HepG2 (cell line): ENCODE results near the gene PRSS2. TPM values are rescaled to one million over a fixed set of nuclear protein-coding genes. Genes with fewer than 3 reads are reported as not detected.

Experiments used
- ATAC-seq: fragments of 200-7000 bp; cut with Tn5 transposase; 3 replicates; pipeline ENCODE4 v1.9.1; 2020; ENCODE audit warnings: mild to moderate bottlenecking, moderate library complexity
- BruUV-seq: library from RNA; stranded (reverse); fragments of 400-500 nt; replicated peaks from 2 replicates; lab custom pipeline; 2021; lab: Mats Ljungman, UMichigan
- CTCF ChIA-PET: fragments of 300-600 bp; formaldehyde crosslinking; extraction: SDS; loops from one replicate; lab custom pipeline; 2021; ENCODE audit warnings: low total read pairs, inconsistent platforms, low intra/inter-chr PET ratio; lab: Yijun Ruan, JAX
- POLR2A ChIA-PET: fragments of 350-600 bp; sonication (Branson Sonifier 250); formaldehyde crosslinking; loops from one replicate; lab custom pipeline; 2020; ENCODE audit warnings: antibody characterized with exemption, inconsistent platforms; lab: Yijun Ruan, JAX
- DNase-seq: peaks from one replicate; pipeline ENCODE4 v3.0.0-alpha.2; 2015; ENCODE audit warnings: low spot score
- FAIRE-seq: peaks from 3 replicates; lab custom pipeline; 2011; peaks lifted over from hg19 to GRCh38; lab: Jason Lieb, UNC
- H2AFZ ChIP-seq: one replicate; pipeline ENCODE4 v1.6.1; 2011; ENCODE audit warnings: low read length, inconsistent platforms
- H3K27ac ChIP-seq: fragments of 300-600 bp; 3 replicates; pipeline ENCODE4 v1.8.0; 2011; ENCODE audit warnings: mixed run types, mild to moderate bottlenecking, mixed read lengths, low read length, inconsistent platforms; ENCODE audit not compliant: insufficient read depth; ENCODE audit errors: extremely low read length
- H3K27me3 ChIP-seq, 2 experiments: fragments of 200-600 bp in 1 of 2; 2 replicates in 1 of 2; 3 replicates in 1 of 2; pipeline versions ENCODE4 v1.6.0 to v1.8.0; 2011; ENCODE audit warnings: low read length in 2 of 2, mild to moderate bottlenecking in 2 of 2, moderate library complexity in 2 of 2, inconsistent platforms in 1 of 2; ENCODE audit not compliant: insufficient read depth in 2 of 2, control insufficient read depth in 1 of 2
- H3K36me3 ChIP-seq, 2 experiments: fragments of 200-600 bp in 1 of 2; replicated peaks in 1 of 2; 2 replicates in 1 of 2; 3 replicates in 1 of 2; pipeline versions ENCODE4 v1.5.1 to v1.8.0; 2011; ENCODE audit warnings: low read length in 2 of 2, inconsistent platforms in 1 of 2; ENCODE audit not compliant: insufficient read depth in 2 of 2, control insufficient read depth in 1 of 2
- H3K4me1 ChIP-seq: 2 replicates; pipeline ENCODE4 v1.5.1; 2012; ENCODE audit warnings: low read length, inconsistent platforms; ENCODE audit not compliant: insufficient read depth
- H3K4me2 ChIP-seq: 2 replicates; pipeline ENCODE4 v1.6.0; 2011; ENCODE audit warnings: low read depth, low read length, inconsistent platforms
- H3K4me3 ChIP-seq, 3 experiments: fragments of 200-600 bp in 1 of 3; sonication (generic), shearing (Covaris generic) in 1 of 3; replicated peaks in 1 of 3; 2 replicates each; pipeline ENCODE4 v1.5.1; 2011 to 2016; ENCODE audit warnings: low read length in 3 of 3, inconsistent platforms in 2 of 3, low read depth in 2 of 3, mild to moderate bottlenecking in 2 of 3, control low read depth in 1 of 3, mixed read lengths in 1 of 3; ENCODE audit not compliant: insufficient read depth in 1 of 3
- H3K79me2 ChIP-seq: one replicate; pipeline ENCODE4 v1.6.1; 2011; ENCODE audit warnings: low read length, inconsistent platforms; ENCODE audit not compliant: insufficient read depth
- H3K9ac ChIP-seq: 2 replicates; pipeline ENCODE4 v1.6.0; 2011; ENCODE audit warnings: mild to moderate bottlenecking, low read depth, low read length, inconsistent platforms; ENCODE audit not compliant: insufficient read depth
- H3K9me3 ChIP-seq: 2 replicates; pipeline ENCODE4 v1.5.1; 2012; ENCODE audit warnings: mild to moderate bottlenecking, low read length
- H4K20me1 ChIP-seq: 2 replicates; pipeline ENCODE4 v1.6.0; 2011; ENCODE audit warnings: inconsistent platforms, mild to moderate bottlenecking, low read length, moderate library complexity; ENCODE audit not compliant: insufficient read depth
- JUNB ChIP-seq: sonication (generic); formaldehyde crosslinking; IDR thresholded peaks from 2 replicates; pipeline ENCODE4 v1.8.0; 2022; ENCODE audit warnings: missing genetic modification reagents, mild to moderate bottlenecking, borderline replicate concordance
- KAT2B ChIP-seq: fragments of 150-350 bp; IDR thresholded peaks from 2 replicates; pipeline ENCODE4 v1.6.1; 2014; ENCODE audit warnings: low read depth, low read length, borderline replicate concordance
- KLF12 ChIP-seq: sonication (generic); formaldehyde crosslinking; IDR thresholded peaks from 2 replicates; pipeline ENCODE4 v1.4.0; 2020; ENCODE audit warnings: missing genetic modification reagents, borderline replicate concordance
- KLF16 ChIP-seq, 2 experiments: sonication (generic) in 1 of 2; formaldehyde crosslinking in 1 of 2; IDR thresholded peaks; 2 replicates each; pipeline versions ENCODE4 v1.6.1 to v1.8.0; 2016 to 2023; ENCODE audit warnings: missing genetic modification reagents in 2 of 2, missing compliant biosample characterization in 1 of 2
- MAFK ChIP-seq, 2 experiments: IDR thresholded peaks in 1 of 2; conservative IDR thresholded peaks in 1 of 2; 2 replicates each; pipeline ENCODE4 v1.6.1; 2011; ENCODE audit warnings: improper control_type of control experiment in 2 of 2, low read length in 2 of 2
- SAFB2 ChIP-seq: sonication (generic); formaldehyde crosslinking; IDR thresholded peaks from 2 replicates; pipeline ENCODE4 v1.5.1; 2020; ENCODE audit warnings: missing genetic modification reagents, low read depth, mild to moderate bottlenecking, borderline replicate concordance
- SSRP1 ChIP-seq: IDR thresholded peaks from 2 replicates; pipeline ENCODE4 v1.6.1; 2016; ENCODE audit warnings: control low read depth
- TAF1 ChIP-seq: sonication (generic); formaldehyde crosslinking; IDR thresholded peaks from 2 replicates; pipeline ENCODE4 v1.4.0; 2020; ENCODE audit warnings: missing genetic modification reagents
- TCF7L2 ChIP-seq: IDR thresholded peaks from 2 replicates; pipeline ENCODE4 v1.6.1; 2011; ENCODE audit warnings: mild to moderate bottlenecking, low read depth, low read length, moderate library complexity
- ZFP91 ChIP-seq: sonication (generic); formaldehyde crosslinking; IDR thresholded peaks from 2 replicates; pipeline ENCODE4 v1.9.0; 2022; ENCODE audit warnings: missing genetic modification reagents, mild to moderate bottlenecking, borderline replicate concordance
- ZNF12 ChIP-seq: sonication (generic); formaldehyde crosslinking; IDR thresholded peaks from 2 replicates; pipeline ENCODE4 v1.5.0; 2020; ENCODE audit warnings: missing genetic modification reagents
- ZNF24 ChIP-seq: fragments of 450-650 bp; IDR thresholded peaks from 2 replicates; pipeline ENCODE4 v1.6.1; 2017; ENCODE audit warnings: antibody characterized with exemption, mild to moderate bottlenecking
- ZNF772 ChIP-seq: sonication (generic); formaldehyde crosslinking; IDR thresholded peaks from 2 replicates; pipeline ENCODE4 v1.5.0; 2020; ENCODE audit warnings: mild to moderate bottlenecking, missing genetic modification reagents
- ZNF878 ChIP-seq: sonication (generic); formaldehyde crosslinking; IDR thresholded peaks from 2 replicates; pipeline ENCODE4 v1.8.1; 2023; ENCODE audit warnings: mild to moderate bottlenecking, missing genetic modification reagents, moderate library complexity
- ZSCAN20 ChIP-seq: sonication (generic); formaldehyde crosslinking; IDR thresholded peaks from 2 replicates; pipeline ENCODE4 v1.4.0; 2020; ENCODE audit warnings: missing genetic modification reagents, mild to moderate bottlenecking, borderline replicate concordance
- ZZZ3 ChIP-seq: sonication (generic); formaldehyde crosslinking; IDR thresholded peaks from 2 replicates; pipeline ENCODE4 v1.4.0; 2020; ENCODE audit warnings: missing genetic modification reagents, mild to moderate bottlenecking, borderline replicate concordance
- WGBS: methylation state at CpG from one replicate; pipeline ENCODE4 v1.1.6; 2017; ENCODE audit warnings: low lambda C conversion rate; 5-methylcytosine and 5-hydroxymethylcytosine counted together
- in situ Hi-C: cut with HindIII; loops from 2 replicates; pipeline ENCODE4 v1.10.0; 2017; ENCODE audit warnings: low pct_unique_long_range_greater_than_20kb; ENCODE audit not compliant: extremely low pct_ligation_motif_present
- intact Hi-C: fragments of 100-400 bp; cut with micrococcal nuclease; formaldehyde crosslinking; loops from one replicate; pipeline ENCODE4 v1.10.0; 2022; ENCODE audit not compliant: unreplicated experiment
- polyA plus RNA-seq, 8 experiments: library from polyadenylated mRNA; depleted of rRNA in 3 of 8; stranded (reverse) in 7 of 8; unstranded in 1 of 8; fragments of >200 nt; fragmentation: Illumina TruSeq in 4 of 8; extraction: Trizol in 4 of 8; gene quantifications; 2 replicates each; pipeline versions ENCODE4 v1.2.1 to v1.2.3, GENCODE V29; 2011 to 2016; ENCODE audit warnings: low read depth in 4 of 8, missing spikeins in 1 of 8, mixed read lengths in 1 of 8; ENCODE audit not compliant: insufficient read depth in 1 of 8
- total RNA-seq, 5 experiments: library from RNA; depleted of rRNA; stranded (reverse); fragments of >200 nt; fragmentation: Illumina TruSeq; extraction: Trizol; gene quantifications; 2 replicates each; pipeline ENCODE4 v1.2.3, GENCODE V29; 2016; ENCODE audit warnings: low read depth in 1 of 5
- TF ChIP-seq, protein P1 (sequence below): sonication (generic); formaldehyde crosslinking; IDR thresholded peaks from 2 replicates; pipeline ENCODE4 v1.5.1; 2020; ENCODE audit warnings: missing genetic modification reagents, mild to moderate bottlenecking, borderline replicate concordance

Gene PRSS2
- total and polyA plus RNA-seq, 2 of the 13 experiments (the other 11 are each of a cell fraction or from before 2014, with no cell fraction given), result not detected

DNA sequence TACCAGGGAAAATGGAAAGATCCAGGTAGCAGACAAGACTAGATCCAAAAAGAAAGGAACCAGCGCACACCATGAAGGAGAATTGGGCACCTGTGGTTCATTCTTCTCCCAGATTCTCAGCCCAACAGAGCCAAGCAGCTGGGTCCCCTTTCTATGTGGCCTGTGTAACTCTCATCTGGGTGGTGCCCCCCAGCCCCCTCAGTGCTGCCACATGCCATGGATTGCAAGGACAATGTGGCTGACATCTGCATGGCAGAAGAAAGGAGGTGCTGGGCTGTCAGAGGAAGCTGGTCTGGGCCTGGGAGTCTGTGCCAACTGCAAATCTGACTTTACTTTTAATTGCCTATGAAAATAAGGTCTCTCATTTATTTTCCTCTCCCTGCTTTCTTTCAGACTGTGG lies 21.4 kb downstream of the PRSS2 start:
- Histone ChIP-seq H4K20me1 (no peaks in the 10 kb centered on the region), H3K36me3 (no peaks in the 10 kb centered on the region), H3K27ac (no peak overlapping the region), H3K27me3 (peaks cover 3 to 47% of the 10 kb centered on the region in 2 experiments), H3K4me1 (no peaks in the 10 kb centered on the region), H3K9me3 (no peaks in the 10 kb centered on the region), H3K4me3 (no peak overlapping the region), H3K4me2 (no peak overlapping the region), H3K79me2 (no peaks in the 10 kb centered on the region), H3K9ac (no peak overlapping the region), H2AFZ (no peak overlapping the region)
- TF ChIP-seq SSRP1 (CRISPR knock-in tag) (no peak), JUNB (CRISPR knock-in tag) (no peak), ZNF772 (CRISPR knock-in tag) (no peak), ZFP91 (no peak), KLF12 (CRISPR knock-in tag) (no peak), SAFB2 (CRISPR knock-in tag) (no peak), ZNF878 (CRISPR knock-in tag) (no peak), ZNF24 (no peak), ZNF12 (CRISPR knock-in tag) (no peak), KLF16 (CRISPR knock-in tag; IDR thresholded peaks at IDR 0.05) (no peak), TAF1 (CRISPR knock-in tag) (no peak), TCF7L2 (no peak), ZSCAN20 (CRISPR knock-in tag) (no peak), ZZZ3 (CRISPR knock-in tag) (no peak), MAFK (conservative IDR thresholded peaks at IDR 0.05 in 1 of 2, IDR thresholded peaks at IDR 0.05 in 1 of 2; ENCODE audit: low read length in 2 of 2) (no peak), KAT2B (no peak)
- TF ChIP-seq, protein P1, sequence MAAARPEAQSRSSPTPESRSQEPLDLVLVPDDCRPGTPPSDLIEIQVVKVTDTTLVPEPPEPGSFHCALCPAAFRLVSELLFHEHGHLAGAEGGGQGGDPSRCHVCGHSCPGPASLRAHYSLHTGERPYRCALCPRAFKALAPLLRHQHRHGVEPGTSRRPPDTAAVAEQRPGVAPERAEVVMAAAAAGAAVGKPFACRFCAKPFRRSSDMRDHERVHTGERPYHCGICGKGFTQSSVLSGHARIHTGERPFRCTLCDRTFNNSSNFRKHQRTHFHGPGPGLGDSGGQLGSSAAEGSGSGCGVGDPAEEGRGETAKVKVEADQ (CRISPR knock-in tag), result no peak
- intact Hi-C loops, result no loop called here
- ATAC-seq, result no peak
- no peak for DNase-seq
- 46% methylated on average over 1 of the region's 1 CpG for WGBS
- in situ Hi-C loops, result no loop called here
- ChIA-PET CTCF (no interaction called here), POLR2A (no interaction called here)
- no TSS peak for BruUV-seq
- no peak for FAIRE-seq
